Measurements from ENCODE around the gene TTBK1.

Gene TTBK1

DNA sequence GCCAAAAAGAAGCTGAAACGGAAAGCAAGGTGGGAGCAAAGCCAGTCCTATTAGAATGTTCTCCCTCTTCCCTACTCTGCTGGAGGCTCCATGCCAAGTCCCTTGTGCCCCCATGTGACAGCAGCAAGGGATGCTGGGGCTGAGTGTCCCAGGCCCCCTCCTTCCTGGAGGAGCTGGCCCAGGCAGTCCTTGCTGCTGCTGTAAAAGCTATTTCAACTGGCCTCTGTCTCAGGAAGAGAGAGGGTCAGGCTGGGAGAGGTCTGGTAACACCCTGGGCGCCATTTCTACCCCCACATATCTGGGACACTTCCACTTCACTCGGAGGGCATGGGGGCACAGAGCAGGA is 25.0 kb downstream of the TTBK1 start:
- TF ChIP-seq TCF12 (IDR thresholded peaks at IDR 0.05; ENCODE audit: low read depth) (no peak), EP300 (IDR thresholded peaks at IDR 0.05; ENCODE audit: borderline replicate concordance) (no peak), FOXM1 (IDR thresholded peaks at IDR 0.05; ENCODE audit: borderline replicate concordance, low read depth) (no peak), EGR1 (IDR thresholded peaks at IDR 0.05) (no peak), CREB1 (IDR thresholded peaks at IDR 0.05; ENCODE audit: low read depth) (no peak), TAF1 (IDR thresholded peaks at IDR 0.05; ENCODE audit: low read depth) (no peak), TEAD4 (IDR thresholded peaks at IDR 0.05) (no peak), CEBPB (IDR thresholded peaks at IDR 0.05) (no peak), NFIC (IDR thresholded peaks at IDR 0.05) (no peak)
- TF ChIP-seq, protein P1, sequence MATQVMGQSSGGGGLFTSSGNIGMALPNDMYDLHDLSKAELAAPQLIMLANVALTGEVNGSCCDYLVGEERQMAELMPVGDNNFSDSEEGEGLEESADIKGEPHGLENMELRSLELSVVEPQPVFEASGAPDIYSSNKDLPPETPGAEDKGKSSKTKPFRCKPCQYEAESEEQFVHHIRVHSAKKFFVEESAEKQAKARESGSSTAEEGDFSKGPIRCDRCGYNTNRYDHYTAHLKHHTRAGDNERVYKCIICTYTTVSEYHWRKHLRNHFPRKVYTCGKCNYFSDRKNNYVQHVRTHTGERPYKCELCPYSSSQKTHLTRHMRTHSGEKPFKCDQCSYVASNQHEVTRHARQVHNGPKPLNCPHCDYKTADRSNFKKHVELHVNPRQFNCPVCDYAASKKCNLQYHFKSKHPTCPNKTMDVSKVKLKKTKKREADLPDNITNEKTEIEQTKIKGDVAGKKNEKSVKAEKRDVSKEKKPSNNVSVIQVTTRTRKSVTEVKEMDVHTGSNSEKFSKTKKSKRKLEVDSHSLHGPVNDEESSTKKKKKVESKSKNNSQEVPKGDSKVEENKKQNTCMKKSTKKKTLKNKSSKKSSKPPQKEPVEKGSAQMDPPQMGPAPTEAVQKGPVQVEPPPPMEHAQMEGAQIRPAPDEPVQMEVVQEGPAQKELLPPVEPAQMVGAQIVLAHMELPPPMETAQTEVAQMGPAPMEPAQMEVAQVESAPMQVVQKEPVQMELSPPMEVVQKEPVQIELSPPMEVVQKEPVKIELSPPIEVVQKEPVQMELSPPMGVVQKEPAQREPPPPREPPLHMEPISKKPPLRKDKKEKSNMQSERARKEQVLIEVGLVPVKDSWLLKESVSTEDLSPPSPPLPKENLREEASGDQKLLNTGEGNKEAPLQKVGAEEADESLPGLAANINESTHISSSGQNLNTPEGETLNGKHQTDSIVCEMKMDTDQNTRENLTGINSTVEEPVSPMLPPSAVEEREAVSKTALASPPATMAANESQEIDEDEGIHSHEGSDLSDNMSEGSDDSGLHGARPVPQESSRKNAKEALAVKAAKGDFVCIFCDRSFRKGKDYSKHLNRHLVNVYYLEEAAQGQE (IDR thresholded peaks at IDR 0.05; ENCODE audit: low read depth) = no peak
- TF ChIP-seq, protein P2, sequence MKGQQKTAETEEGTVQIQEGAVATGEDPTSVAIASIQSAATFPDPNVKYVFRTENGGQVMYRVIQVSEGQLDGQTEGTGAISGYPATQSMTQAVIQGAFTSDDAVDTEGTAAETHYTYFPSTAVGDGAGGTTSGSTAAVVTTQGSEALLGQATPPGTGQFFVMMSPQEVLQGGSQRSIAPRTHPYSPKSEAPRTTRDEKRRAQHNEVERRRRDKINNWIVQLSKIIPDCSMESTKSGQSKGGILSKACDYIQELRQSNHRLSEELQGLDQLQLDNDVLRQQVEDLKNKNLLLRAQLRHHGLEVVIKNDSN (IDR thresholded peaks at IDR 0.05) = no peak

DNA sequence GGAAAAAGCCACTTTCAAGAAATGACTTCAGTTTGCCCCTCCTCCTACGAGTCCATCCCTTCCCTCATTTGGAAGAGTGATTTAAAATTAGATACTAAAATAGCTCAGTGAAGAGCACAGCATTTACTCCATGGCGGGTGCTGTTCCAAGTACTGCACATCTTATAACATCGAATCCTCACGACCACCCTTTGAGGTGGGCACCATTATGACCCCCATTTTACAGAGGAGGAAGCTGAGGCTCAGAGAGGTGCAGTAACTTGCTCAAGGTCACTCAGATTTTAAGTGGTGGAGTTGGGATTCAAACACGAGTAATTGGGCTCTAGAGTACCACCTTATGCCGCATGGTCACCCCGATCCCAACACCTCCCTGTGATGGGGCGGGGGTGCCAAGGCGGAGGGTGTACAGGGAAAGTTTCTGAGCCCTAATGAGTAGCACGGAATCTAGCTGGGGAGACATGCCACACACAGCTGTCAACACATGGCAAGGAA is 25.5 kb downstream of the TTBK1 start:
- no peak for TF ChIP-seq ZBTB7A (IDR thresholded peaks at IDR 0.05; ENCODE audit: low read depth)
- no peak for TF ChIP-seq NFIC (IDR thresholded peaks at IDR 0.05)
- TF ChIP-seq CEBPB (IDR thresholded peaks at IDR 0.05) = no peak
- TF ChIP-seq TEAD4 (IDR thresholded peaks at IDR 0.05) = no peak
- TF ChIP-seq TAF1 (IDR thresholded peaks at IDR 0.05; ENCODE audit: low read depth) = no peak
- TF ChIP-seq RAD21 (IDR thresholded peaks at IDR 0.05; ENCODE audit: low read depth) = no peak
- TF ChIP-seq EP300 (IDR thresholded peaks at IDR 0.05; ENCODE audit: borderline replicate concordance) = no peak
- TF ChIP-seq, protein P2 (IDR thresholded peaks at IDR 0.05) = no peak
- TF ChIP-seq, protein P3, sequence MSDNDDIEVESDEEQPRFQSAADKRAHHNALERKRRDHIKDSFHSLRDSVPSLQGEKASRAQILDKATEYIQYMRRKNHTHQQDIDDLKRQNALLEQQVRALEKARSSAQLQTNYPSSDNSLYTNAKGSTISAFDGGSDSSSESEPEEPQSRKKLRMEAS (IDR thresholded peaks at IDR 0.05) = no peak
- TF ChIP-seq FOXM1 (IDR thresholded peaks at IDR 0.05; ENCODE audit: borderline replicate concordance, low read depth) = no peak
- TF ChIP-seq, protein P1 (IDR thresholded peaks at IDR 0.05; ENCODE audit: low read depth) = no peak
- TF ChIP-seq EGR1 (IDR thresholded peaks at IDR 0.05) = no peak
- no peak for TF ChIP-seq YY1 (IDR thresholded peaks at IDR 0.05; ENCODE audit: low read depth)

DNA sequence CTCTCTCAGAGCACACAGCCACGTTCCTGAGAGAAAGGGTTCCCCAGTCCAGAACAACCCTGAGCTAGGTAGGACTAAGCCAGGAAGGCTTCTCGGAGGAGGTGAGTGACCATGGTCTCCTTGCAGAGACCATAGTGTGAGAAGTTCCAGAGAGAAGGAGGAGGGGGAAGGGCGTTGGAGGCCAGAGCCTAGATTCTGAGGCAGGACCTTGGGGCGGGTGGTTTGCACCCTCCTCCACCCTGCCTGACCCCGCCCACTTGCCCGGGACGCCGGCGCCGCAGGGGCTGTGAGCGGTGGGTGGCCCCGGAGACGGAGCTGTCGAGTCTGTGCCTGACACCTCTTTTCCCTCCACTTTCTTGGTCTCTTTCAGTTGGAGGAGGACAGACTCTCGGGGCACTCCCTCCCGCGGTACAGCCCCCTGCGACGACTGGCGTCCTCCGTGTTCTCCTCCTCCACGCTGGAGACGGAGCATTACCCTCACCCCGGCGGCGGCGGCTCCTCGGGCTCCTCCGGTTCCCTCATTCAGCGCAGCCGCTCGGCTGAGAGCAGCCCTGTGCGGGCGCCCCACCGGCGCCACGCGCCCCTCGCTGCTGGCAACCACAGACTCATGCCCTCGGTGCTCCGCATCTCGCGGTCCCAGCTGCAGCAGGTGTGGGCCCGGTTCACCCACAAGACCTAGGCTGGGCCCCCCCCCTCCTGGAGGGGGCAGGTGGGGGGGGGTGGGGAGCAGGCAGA is 26.2 kb downstream of the TTBK1 start:
- no peak for TF ChIP-seq ZBTB7A (IDR thresholded peaks at IDR 0.05; ENCODE audit: low read depth)

DNA sequence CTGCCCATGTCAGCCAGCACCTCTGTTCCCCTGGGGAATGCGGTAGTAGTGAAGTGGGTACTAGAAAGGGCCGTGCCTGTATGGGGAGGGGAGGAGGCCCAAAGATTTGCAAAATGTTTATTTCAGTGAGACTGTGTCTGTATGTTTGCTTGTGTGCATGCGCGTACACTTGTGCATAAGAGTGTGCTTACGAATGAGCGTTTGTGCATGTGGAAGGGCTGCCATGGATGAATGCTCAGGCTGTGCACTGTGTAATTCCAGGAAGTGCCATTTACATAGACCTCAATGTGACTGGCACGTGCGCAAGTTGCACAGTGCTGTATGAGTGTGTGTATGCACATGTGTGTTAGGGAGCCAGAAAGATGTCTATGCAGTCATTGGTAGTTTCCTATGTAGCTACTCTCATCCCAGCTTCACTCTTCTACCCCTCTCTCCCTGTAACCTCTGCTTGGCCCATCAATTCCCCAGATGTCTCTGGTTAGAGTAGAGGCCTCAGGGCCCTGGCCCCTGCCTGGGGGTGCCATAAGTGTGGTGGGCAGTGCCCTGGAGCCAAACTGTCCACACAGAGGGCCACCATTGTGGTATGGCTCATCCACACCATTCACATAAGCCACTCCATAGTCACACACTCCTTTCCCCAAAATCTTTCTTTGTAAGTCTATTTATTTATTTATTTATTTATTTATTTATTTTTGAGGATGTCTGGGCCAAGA is 28.0 kb downstream of the TTBK1 start:
- no peak for TF ChIP-seq CREB1 (IDR thresholded peaks at IDR 0.05; ENCODE audit: low read depth)
- TF ChIP-seq, protein P1 (IDR thresholded peaks at IDR 0.05; ENCODE audit: low read depth) = no peak

DNA sequence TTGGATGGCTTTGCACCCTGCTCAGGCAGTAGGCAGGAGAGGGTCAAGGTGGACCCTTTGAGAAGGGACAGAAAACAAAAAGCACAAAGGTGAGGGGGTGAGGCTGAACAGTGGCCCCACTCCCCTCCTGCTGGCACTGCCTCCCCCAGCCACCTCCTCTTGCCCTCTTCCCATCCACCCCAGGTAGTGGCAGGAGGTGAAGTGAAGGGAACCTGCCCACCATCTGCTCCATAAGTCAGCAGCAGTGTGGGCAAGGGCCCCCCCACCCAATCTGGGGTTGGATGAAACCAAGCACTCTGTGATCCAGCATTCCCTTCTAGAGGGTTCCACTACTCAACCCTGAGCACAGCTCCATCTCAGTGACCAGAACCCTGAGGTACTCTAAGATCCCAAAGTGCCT is 28.7 kb downstream of the TTBK1 start:
- TF ChIP-seq TAF1 (IDR thresholded peaks at IDR 0.05; ENCODE audit: low read depth) (no peak), RAD21 (IDR thresholded peaks at IDR 0.05; ENCODE audit: low read depth) (no peak), TEAD4 (IDR thresholded peaks at IDR 0.05) (no peak)

Measured in Ishikawa (cell line).